WTC11 (cell line): ENCODE results near the gene OASL.

Experiments
- ATF1 ChIP-seq: sonication (generic); formaldehyde crosslinking; IDR thresholded peaks from 2 replicates; pipeline ENCODE4 v1.8.1; 2023; ENCODE audit warnings: mild to moderate bottlenecking, moderate library complexity, missing genetic modification reagents
- SP1 ChIP-seq: sonication (generic); formaldehyde crosslinking; conservative IDR thresholded peaks from 2 replicates; pipeline ENCODE4 v1.8.1; 2022; ENCODE audit warnings: missing genetic modification reagents
- TP53 ChIP-seq: sonication (generic); formaldehyde crosslinking; IDR thresholded peaks from 2 replicates; pipeline ENCODE4 v1.8.1; 2023; ENCODE audit warnings: mild to moderate bottlenecking, missing genetic modification reagents
- TF ChIP-seq, protein P1 (sequence below): sonication (generic); formaldehyde crosslinking; IDR thresholded peaks from 2 replicates; pipeline ENCODE4 v1.8.1; 2022; ENCODE audit warnings: low read depth, mild to moderate bottlenecking, moderate library complexity, missing genetic modification reagents, borderline replicate concordance
- TF ChIP-seq, protein P2 (sequence below): fragments of 200-600 bp; IDR thresholded peaks from 2 replicates; pipeline ENCODE4 v1.8.0; 2022; ENCODE audit warnings: antibody characterized with exemption
- TF ChIP-seq, protein P3 (sequence below): sonication (generic); formaldehyde crosslinking; IDR thresholded peaks from 2 replicates; pipeline ENCODE4 v1.8.1; 2023; ENCODE audit warnings: mild to moderate bottlenecking, missing genetic modification reagents, moderate library complexity

DNA sequence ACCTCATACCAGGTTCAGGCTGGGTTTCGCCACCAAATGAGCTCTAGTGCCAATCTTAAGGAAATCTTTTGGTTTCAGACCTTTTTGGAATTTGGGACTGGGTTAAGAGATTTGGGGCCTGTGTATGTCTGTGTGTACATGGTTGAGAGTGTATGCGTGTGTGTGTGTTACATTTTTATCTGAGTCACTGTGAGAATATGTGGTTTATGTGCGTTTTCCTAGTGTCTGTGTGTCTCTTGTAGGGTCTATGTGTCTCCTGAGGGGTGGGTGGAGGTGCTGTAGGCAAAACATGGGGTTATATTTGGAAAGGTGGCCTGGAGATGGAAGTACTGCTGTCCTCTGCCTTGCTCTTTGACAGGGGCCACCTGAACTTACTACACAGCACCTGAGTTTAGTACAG lies 40.6 kb downstream of the OASL start:
- TF ChIP-seq, protein P1, sequence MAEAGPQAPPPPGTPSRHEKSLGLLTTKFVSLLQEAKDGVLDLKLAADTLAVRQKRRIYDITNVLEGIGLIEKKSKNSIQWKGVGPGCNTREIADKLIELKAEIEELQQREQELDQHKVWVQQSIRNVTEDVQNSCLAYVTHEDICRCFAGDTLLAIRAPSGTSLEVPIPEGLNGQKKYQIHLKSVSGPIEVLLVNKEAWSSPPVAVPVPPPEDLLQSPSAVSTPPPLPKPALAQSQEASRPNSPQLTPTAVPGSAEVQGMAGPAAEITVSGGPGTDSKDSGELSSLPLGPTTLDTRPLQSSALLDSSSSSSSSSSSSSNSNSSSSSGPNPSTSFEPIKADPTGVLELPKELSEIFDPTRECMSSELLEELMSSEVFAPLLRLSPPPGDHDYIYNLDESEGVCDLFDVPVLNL: no peak
- no peak for TF ChIP-seq SP1 (CRISPR knock-in tag)
- TF ChIP-seq, protein P2, sequence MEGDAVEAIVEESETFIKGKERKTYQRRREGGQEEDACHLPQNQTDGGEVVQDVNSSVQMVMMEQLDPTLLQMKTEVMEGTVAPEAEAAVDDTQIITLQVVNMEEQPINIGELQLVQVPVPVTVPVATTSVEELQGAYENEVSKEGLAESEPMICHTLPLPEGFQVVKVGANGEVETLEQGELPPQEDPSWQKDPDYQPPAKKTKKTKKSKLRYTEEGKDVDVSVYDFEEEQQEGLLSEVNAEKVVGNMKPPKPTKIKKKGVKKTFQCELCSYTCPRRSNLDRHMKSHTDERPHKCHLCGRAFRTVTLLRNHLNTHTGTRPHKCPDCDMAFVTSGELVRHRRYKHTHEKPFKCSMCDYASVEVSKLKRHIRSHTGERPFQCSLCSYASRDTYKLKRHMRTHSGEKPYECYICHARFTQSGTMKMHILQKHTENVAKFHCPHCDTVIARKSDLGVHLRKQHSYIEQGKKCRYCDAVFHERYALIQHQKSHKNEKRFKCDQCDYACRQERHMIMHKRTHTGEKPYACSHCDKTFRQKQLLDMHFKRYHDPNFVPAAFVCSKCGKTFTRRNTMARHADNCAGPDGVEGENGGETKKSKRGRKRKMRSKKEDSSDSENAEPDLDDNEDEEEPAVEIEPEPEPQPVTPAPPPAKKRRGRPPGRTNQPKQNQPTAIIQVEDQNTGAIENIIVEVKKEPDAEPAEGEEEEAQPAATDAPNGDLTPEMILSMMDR: no peak
- TF ChIP-seq TP53 (CRISPR knock-in tag): no peak
- no peak for TF ChIP-seq ATF1 (CRISPR knock-in tag)
- TF ChIP-seq, protein P3, sequence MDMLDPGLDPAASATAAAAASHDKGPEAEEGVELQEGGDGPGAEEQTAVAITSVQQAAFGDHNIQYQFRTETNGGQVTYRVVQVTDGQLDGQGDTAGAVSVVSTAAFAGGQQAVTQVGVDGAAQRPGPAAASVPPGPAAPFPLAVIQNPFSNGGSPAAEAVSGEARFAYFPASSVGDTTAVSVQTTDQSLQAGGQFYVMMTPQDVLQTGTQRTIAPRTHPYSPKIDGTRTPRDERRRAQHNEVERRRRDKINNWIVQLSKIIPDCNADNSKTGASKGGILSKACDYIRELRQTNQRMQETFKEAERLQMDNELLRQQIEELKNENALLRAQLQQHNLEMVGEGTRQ (CRISPR knock-in tag): no peak
